ENCODE measurements around the gene PEX11G.
A peak's percentile ranks its signal among the peaks of the same experiment; 100 is the strongest.

The PEX11G gene

GRCh38 chr19:7519361-7520130 lies 30.7 kb upstream of the PEX11G start:
- no peak overlapping the region for H3K4me3 ChIP-seq (ENCODE audit: low read depth, low read length)
- no peak for DNase-seq (ENCODE audit: low read depth)
- TF ChIP-seq CTCF (conservative IDR thresholded peaks at IDR 0.05; ENCODE audit: low read depth, low read length): no peak

- peak; percentile 6 for TF ChIP-seq CTCF (conservative IDR thresholded peaks at IDR 0.05; ENCODE audit: low read depth, low read length)
- no peak for DNase-seq (ENCODE audit: low read depth)
- peak overlapping the region; percentile 73 for H3K4me3 ChIP-seq (ENCODE audit: low read depth, low read length)
Observed at GRCh38 chr19:7516878-7517277, 28.0 kb upstream of the PEX11G start.

- peak overlapping the region; percentile 73 for H3K4me3 ChIP-seq (ENCODE audit: low read depth, low read length)
- DNase-seq (ENCODE audit: low read depth): no peak
- TF ChIP-seq CTCF (conservative IDR thresholded peaks at IDR 0.05; ENCODE audit: low read depth, low read length): no peak
Observed at GRCh38 chr19:7516333-7516732, 27.5 kb upstream of the PEX11G start.

- peak within 1 kb of the TSS; percentile 73 for H3K4me3 ChIP-seq (ENCODE audit: low read depth, low read length)
- no peak for TF ChIP-seq CTCF (conservative IDR thresholded peaks at IDR 0.05; ENCODE audit: low read depth, low read length)
- peak; percentile 62 for DNase-seq (ENCODE audit: low read depth)
Observed at GRCh38 chr19:7515645-7516151, 26.9 kb upstream of the PEX11G start, which contains the start of gene ZNF358. ZNF358 (plus strand) TSS chr19:7516103; CDS start chr19:7519243, 3,140 bp downstream.

GRCh38 chr19:7515110-7515644 lies 26.3 kb upstream of the PEX11G start:
- no peak for DNase-seq (ENCODE audit: low read depth)
- TF ChIP-seq CTCF (conservative IDR thresholded peaks at IDR 0.05; ENCODE audit: low read depth, low read length): no peak
- peak overlapping the region; percentile 73 for H3K4me3 ChIP-seq (ENCODE audit: low read depth, low read length)

GRCh38 chr19:7513809-7514642 lies 25.2 kb upstream of the PEX11G start:
- no peak overlapping the region for H3K4me3 ChIP-seq (ENCODE audit: low read depth, low read length)
- no peak for TF ChIP-seq CTCF (conservative IDR thresholded peaks at IDR 0.05; ENCODE audit: low read depth, low read length)
- no peak for DNase-seq (ENCODE audit: low read depth)

All from choroid plexus epithelial cell (primary cell).